ENCODE data around the gene EXOC3L1. TPM values are rescaled to one million over a fixed set of nuclear protein-coding genes. Genes with fewer than 3 reads are reported as not detected.
A peak's percentile ranks its signal among the peaks of the same experiment; 100 is the strongest.

EXOC3L1 gene
- total and polyA plus RNA-seq, 11 donors, result 1.9 to 9.1 (median 3.2) TPM

- Histone ChIP-seq H3K9me3 (no peaks in the 10 kb centered on the region), H3K27ac (peak overlapping the region in 2 of 12 donors; percentile 6 to 33), H3K4me3 (peak overlapping the region in 8 of 12 donors; percentile 25 to 88 (median 72)), H3K27me3 (no peaks in the 10 kb centered on the region), H3K4me1 (peaks cover 0 to 47% (median 27%) of the 10 kb centered on the region in 12 donors), H3K36me3 (no peaks in the 10 kb centered on the region)
- intact Hi-C loops (cut with DNase I), result loop anchor here in 8 of 10 donors (1.0 to 10.0 kb wide), 6 partner anchors 26 to 231 kb away; partner anchors contain the start of genes FBXL8 (in 1 of the 8), FHOD1 (in 1 of the 8) and TRADD (in 1 of the 8)
- WGBS, 4 donors, result 9 to 10% (median 9%) methylated on average over 12 of the region's 12 CpGs
- DNase-seq, result no peak
- ATAC-seq, result no peak
- no peak for TF ChIP-seq CTCF (IDR thresholded peaks at IDR 0.05)
- TF ChIP-seq POLR2A (IDR thresholded peaks at IDR 0.05), result no peak
These were observed 4.2 kb downstream of the EXOC3L1 start for GRCh38 chr16:67185651-67186134.

GRCh38 chr16:67184995-67185650 lies 4.8 kb downstream of the EXOC3L1 start:
- intact Hi-C loops (cut with DNase I), result loop anchor here in 8 of 10 donors (1.0 to 10.0 kb wide), 6 partner anchors 26 to 230 kb away; partner anchors contain the start of genes FBXL8 (in 1 of the 8), FHOD1 (in 1 of the 8) and TRADD (in 1 of the 8)
- peak; percentile 92 to 96 (median 93) for DNase-seq
- Histone ChIP-seq H3K27me3 (no peaks in the 10 kb centered on the region), H3K36me3 (no peaks in the 10 kb centered on the region), H3K9me3 (no peaks in the 10 kb centered on the region), H3K4me3 (peak overlapping the region in 9 of 12 donors; percentile 64 to 88 (median 72)), H3K4me1 (peaks cover 0 to 47% (median 23%) of the 10 kb centered on the region in 12 donors), H3K27ac (peak overlapping the region in 4 of 12 donors; percentile 6 to 97 (median 64))
- ATAC-seq, result peak; percentile 39 to 66 (median 56)
- TF ChIP-seq CTCF (IDR thresholded peaks at IDR 0.05) (peak; percentile 74 to 93 (median 85)), POLR2A (IDR thresholded peaks at IDR 0.05) (no peak)
- WGBS, 4 donors, result 0 to 20% (median 13%) methylated on average over 5 to 43 of the region's 43 CpGs

GRCh38 chr16:67184453-67184994 lies 5.4 kb downstream of the EXOC3L1 start:
- H3K36me3 ChIP-seq, result no peaks in the 10 kb centered on the region
- no peak for DNase-seq
- TF ChIP-seq CTCF (IDR thresholded peaks at IDR 0.05) (no peak), POLR2A (IDR thresholded peaks at IDR 0.05) (no peak)
- WGBS, 4 donors, result 12 to 23% (median 14%) methylated on average over 45 to 59 of the region's 59 CpGs
- H3K9me3 ChIP-seq, result no peaks in the 10 kb centered on the region
- peak in 2 of 4 donors; percentile 6 to 9 for ATAC-seq
- H3K27ac ChIP-seq, result peak overlapping the region; percentile 90 to 100 (median 96)
- no peaks in the 10 kb centered on the region for H3K27me3 ChIP-seq
- H3K4me3 ChIP-seq, result peak overlapping the region; percentile 47 to 88 (median 72)
- peaks cover 0 to 47% (median 23%) of the 10 kb centered on the region in 12 donors for H3K4me1 ChIP-seq
- intact Hi-C loops (cut with DNase I), result loop anchor here in 6 of 10 donors (2.0 to 10.0 kb wide), 4 partner anchors 62 to 230 kb away; partner anchors contain the start of gene FHOD1 (in 1 of the 6)
